GM12878 (cell line): ENCODE data around the gene CMSS1. TPM values are rescaled to one million over a fixed set of nuclear protein-coding genes. Genes with fewer than 3 reads are reported as not detected.
A peak's percentile ranks its signal among the peaks of the same experiment; 100 is the strongest.

Source experiments
- ATAC-seq: fragments of 200-7000 bp; cut with Tn5 transposase; 3 replicates; pipeline ENCODE4 v1.9.1; 2020; ENCODE audit warnings: mild to moderate bottlenecking, moderate library complexity
- BruUV-seq: library from RNA; stranded (reverse); fragments of 400-500 nt; replicated peaks from 2 replicates; lab custom pipeline; 2021; lab: Mats Ljungman, UMichigan
- CTCF ChIA-PET: fragments of 300-600 bp; sonication (Branson Sonifier 250); formaldehyde crosslinking; extraction: SDS; loops from one replicate; lab custom pipeline; 2021; ENCODE audit warnings: inconsistent platforms; lab: Yijun Ruan, JAX
- POLR2A ChIA-PET: fragments of 350-600 bp; formaldehyde crosslinking; extraction: SDS; loops from one replicate; lab custom pipeline; 2021; ENCODE audit warnings: inconsistent platforms; lab: Charles Lee
- RAD21 ChIA-PET: fragments of 300-600 bp; sonication (Branson Sonifier 250); formaldehyde crosslinking; loops from one replicate; lab custom pipeline; 2023; ENCODE audit warnings: antibody characterized with exemption; ENCODE audit not compliant: unreplicated experiment; lab: Charles Lee
- SMC1A ChIA-PET: fragments of 300-600 bp; sonication (Branson Sonifier 250); formaldehyde crosslinking; loops from one replicate; lab custom pipeline; 2023; ENCODE audit not compliant: unreplicated experiment, uncharacterized antibody; lab: Charles Lee
- DNase-seq: peaks from one replicate; pipeline ENCODE4 v3.0.0-alpha.2; 2011; ENCODE audit warnings: low read depth, low spot score
- FAIRE-seq: peaks from 3 replicates; lab custom pipeline; 2011; peaks lifted over from hg19 to GRCh38; lab: Jason Lieb, UNC
- H2AFZ ChIP-seq: 2 replicates; pipeline ENCODE4 v1.6.0; 2011; ENCODE audit warnings: low read depth, low read length, control low read depth; ENCODE audit not compliant: control insufficient read depth
- H3K27ac ChIP-seq: 2 replicates; pipeline ENCODE4 v1.5.1; 2011; ENCODE audit warnings: control low read depth; ENCODE audit not compliant: control insufficient read depth, insufficient read depth
- H3K27me3 ChIP-seq, 2 experiments: replicated peaks in 1 of 2; 2 replicates each; pipeline versions ENCODE4 v1.6.0 to v1.6.1; 2011; ENCODE audit warnings: low read length in 1 of 2; ENCODE audit not compliant: control insufficient read depth in 2 of 2, insufficient read depth in 2 of 2
- H3K36me3 ChIP-seq, 2 experiments: 2 replicates each; pipeline ENCODE4 v1.5.1; 2011; ENCODE audit warnings: low read length in 1 of 2; ENCODE audit not compliant: control insufficient read depth in 2 of 2, insufficient read depth in 2 of 2
- H3K4me1 ChIP-seq: 2 replicates; pipeline ENCODE4 v1.6.1; 2011; ENCODE audit warnings: mild to moderate bottlenecking, low read length, moderate library complexity, mixed read lengths; ENCODE audit not compliant: control insufficient read depth, insufficient read depth
- H3K4me2 ChIP-seq: 2 replicates; pipeline ENCODE4 v1.6.0; 2011; ENCODE audit warnings: control low read depth; ENCODE audit not compliant: control insufficient read depth, insufficient read depth
- H3K4me3 ChIP-seq: fragments of 200-600 bp; sonication (generic); 2 replicates; pipeline ENCODE4 v1.5.1; 2016
- H3K79me2 ChIP-seq: 2 replicates; pipeline ENCODE4 v1.6.0; 2011; ENCODE audit warnings: low read length; ENCODE audit not compliant: control insufficient read depth, insufficient read depth
- H3K9ac ChIP-seq: 2 replicates; pipeline ENCODE4 v1.8.0; 2011; ENCODE audit warnings: low read length, control low read depth, mixed read lengths; ENCODE audit not compliant: control insufficient read depth, insufficient read depth
- H3K9me3 ChIP-seq: replicated peaks from 3 replicates; pipeline ENCODE4 v1.5.1; 2011; ENCODE audit warnings: mild to moderate bottlenecking, low read length; ENCODE audit not compliant: control insufficient read depth, insufficient read depth
- H4K20me1 ChIP-seq: 2 replicates; pipeline ENCODE4 v1.6.0; 2011; ENCODE audit not compliant: control insufficient read depth, insufficient read depth
- BCL11A ChIP-seq: IDR thresholded peaks from 2 replicates; pipeline ENCODE4 v1.6.1; 2011; ENCODE audit warnings: low read depth, low read length
- CEBPB ChIP-seq, 2 experiments: fragments of 150-350 bp in 1 of 2; IDR thresholded peaks; 2 replicates each; pipeline ENCODE4 v1.6.1; 2012 to 2014; ENCODE audit warnings: low read depth in 2 of 2, low read length in 2 of 2, borderline replicate concordance in 1 of 2, inconsistent platforms in 1 of 2
- CHD2 ChIP-seq: IDR thresholded peaks from 2 replicates; pipeline ENCODE4 v1.6.1; 2011; ENCODE audit warnings: low read depth, low read length, improper control_type of control experiment, borderline replicate concordance
- DPF2 ChIP-seq: fragments of 450-650 bp; IDR thresholded peaks from 2 replicates; pipeline ENCODE4 v1.6.1; 2017; ENCODE audit warnings: mild to moderate bottlenecking
- E2F4 ChIP-seq: IDR thresholded peaks from 2 replicates; pipeline ENCODE4 v1.6.1; 2012; ENCODE audit warnings: low read depth, low read length, improper control_type of control experiment
- EED ChIP-seq: sonication (generic); IDR thresholded peaks from 2 replicates; pipeline ENCODE4 v1.6.1; 2016; ENCODE audit warnings: antibody characterized with exemption, low read depth
- GATAD2B ChIP-seq: fragments of 450-650 bp; conservative IDR thresholded peaks from 2 replicates; pipeline ENCODE4 v1.6.1; 2017; ENCODE audit warnings: low read depth, mild to moderate bottlenecking, moderate library complexity
- HCFC1 ChIP-seq: fragments of 150-350 bp; IDR thresholded peaks from 2 replicates; pipeline ENCODE4 v1.6.1; 2014; ENCODE audit warnings: low read length
- IKZF2 ChIP-seq, 2 experiments: fragments of 450-650 bp; IDR thresholded peaks; 2 replicates each; pipeline ENCODE4 v1.6.1; 2017; ENCODE audit warnings: mild to moderate bottlenecking in 2 of 2, moderate library complexity in 2 of 2
- IRF5 ChIP-seq: fragments of 450-650 bp; IDR thresholded peaks from 2 replicates; pipeline ENCODE4 v1.6.1; 2017; ENCODE audit warnings: borderline replicate concordance
- MTA2 ChIP-seq: fragments of 450-650 bp; IDR thresholded peaks from 2 replicates; pipeline ENCODE4 v1.6.1; 2016; ENCODE audit warnings: low read depth, mild to moderate bottlenecking, moderate library complexity
- MTA3 ChIP-seq: IDR thresholded peaks from 2 replicates; pipeline ENCODE4 v1.6.1; 2012; ENCODE audit warnings: low read length, inconsistent platforms, borderline replicate concordance
- POLR2AphosphoS2 ChIP-seq: IDR thresholded peaks from 2 replicates; pipeline ENCODE4 v1.6.1; 2011; ENCODE audit warnings: low read depth, mild to moderate bottlenecking, low read length, improper control_type of control experiment, moderate library complexity
- REST ChIP-seq: IDR thresholded peaks from 2 replicates; pipeline ENCODE4 v1.6.1; 2012; ENCODE audit warnings: mild to moderate bottlenecking, low read depth, low read length
- SIN3A ChIP-seq: IDR thresholded peaks from 2 replicates; pipeline ENCODE4 v1.6.1; 2012; ENCODE audit warnings: low read depth, low read length, improper control_type of control experiment
- SMAD1 ChIP-seq: fragments of 450-650 bp; IDR thresholded peaks from 2 replicates; pipeline ENCODE4 v1.6.1; 2018; ENCODE audit warnings: mild to moderate bottlenecking, low read depth; ENCODE audit not compliant: partially characterized antibody
- SPI1 ChIP-seq: IDR thresholded peaks from 2 replicates; pipeline ENCODE4 v1.6.1; 2011; ENCODE audit warnings: low read depth, mild to moderate bottlenecking, low read length, moderate library complexity, borderline replicate concordance; ENCODE audit not compliant: insufficient read depth
- TCF12 ChIP-seq: IDR thresholded peaks from 2 replicates; pipeline ENCODE4 v1.6.1; 2011; ENCODE audit warnings: low read depth, mild to moderate bottlenecking, low read length
- YBX1 ChIP-seq: fragments of 450-650 bp; IDR thresholded peaks from 2 replicates; pipeline ENCODE4 v1.6.1; 2016; ENCODE audit warnings: antibody characterized with exemption
- WGBS: methylation state at CpG from one replicate; pipeline ENCODE4 v1.1.6; 2016; ENCODE audit warnings: low lambda C conversion rate; ENCODE audit not compliant: insufficient replicate concordance, insufficient coverage; ENCODE audit errors: missing lambda C conversion rate; 5-methylcytosine and 5-hydroxymethylcytosine counted together
- in situ Hi-C: fragments of 300-500 bp; cut with MboI; formaldehyde crosslinking; loops from 9 replicates; pipeline ENCODE4 v1.14.3; 2018; ENCODE audit warnings: mixed read lengths
- intact Hi-C: fragments of 100-400 bp; cut with micrococcal nuclease; formaldehyde crosslinking; loops from one replicate; pipeline ENCODE4 v1.14.2; 2022; ENCODE audit not compliant: unreplicated experiment
- polyA plus RNA-seq, 11 experiments: library from polyadenylated mRNA; depleted of rRNA in 4 of 11; unstranded in 6 of 11; stranded (reverse) in 5 of 11; fragments of >200 nt; fragmentation: Nextera tagmentation in 4 of 11; fragmentation: Illumina TruSeq in 1 of 11; extraction: Ambion mirVana in 4 of 11; extraction: Trizol in 1 of 11; gene quantifications; 1 replicate in 1 of 11; 2 replicates in 10 of 11; pipeline versions ENCODE4 v1.2.1 to v1.2.3, GENCODE V29; 2011 to 2016; ENCODE audit warnings: inconsistent platforms in 2 of 11, missing spikeins in 2 of 11, low read depth in 1 of 11
- total RNA-seq, 4 experiments: library from RNA; depleted of rRNA in 3 of 4; stranded (reverse); fragments of >200 nt in 3 of 4; fragmentation: Illumina TruSeq in 1 of 4; extraction: Trizol in 1 of 4; gene quantifications; 2 replicates each; pipeline versions ENCODE4 v1.2.1 to v1.2.3, GENCODE V29; 2013 to 2021

The CMSS1 gene
- total and polyA plus RNA-seq, 10 of the 15 experiments (the other 5 are each of a cell fraction or from before 2014, with no cell fraction given) = 31.0 to 118 (median 70.1) TPM

GRCh38 chr3:99901200-99901926 lies 83.7 kb downstream of the CMSS1 start:
- CTCF ChIA-PET = interaction anchor here (0.9 to 1.2 kb wide), 4 partner anchors 10 to 167 kb away, joined by 3 read pairs; no protein-coding TSS in a partner anchor
- in situ Hi-C loops (no loop called here), intact Hi-C loops (no loop called here)
- Histone ChIP-seq H3K27ac (no peak overlapping the region), H3K4me1 (peaks cover 3% of the 10 kb centered on the region; the same call in 1 of the 2 replicates), H3K4me3 (no peak overlapping the region), H2AFZ (no peak overlapping the region), H3K79me2 (no peaks in the 10 kb centered on the region), H3K36me3 (no peaks in the 10 kb centered on the region), H3K27me3 (no peaks in the 10 kb centered on the region), H3K9me3 (no peaks in the 10 kb centered on the region), H3K9ac (no peak overlapping the region), H4K20me1 (no peaks in the 10 kb centered on the region), H3K4me2 (no peak overlapping the region)
- peak; percentile 23 for DNase-seq
- SMC1A ChIA-PET = interaction anchor here (1.0 to 2.1 kb wide), 8 partner anchors 19 to 203 kb away, joined by 3 to 6 read pairs (median 4); no protein-coding TSS in a partner anchor
- POLR2A ChIA-PET = interaction anchor here (1.1 kb wide), 1 partner anchor 9 kb away, joined by 3 read pairs; no protein-coding TSS in a partner anchor
- ATAC-seq = peak; percentile 76
- BruUV-seq = no TSS peak
- RAD21 ChIA-PET = interaction anchor here (1.1 to 1.4 kb wide), 4 partner anchors 22 to 146 kb away, joined by 3 to 4 read pairs (median 3); no protein-coding TSS in a partner anchor
- FAIRE-seq = peak; percentile 49
- 65% methylated on average over 6 of the region's 6 CpGs for WGBS
- TF ChIP-seq IRF5 (no peak), SMAD1 (peak; percentile 52), IKZF2 (IDR thresholded peaks at IDR 0.05) (peak in 1 of 2 experiments; percentile 31; a peak in 2 of 4 replicates), MTA3 (no peak), E2F4 (no peak), EED (0 out of 2 replicates have a peak, but pooled peaks have one; percentile 24), SPI1 (no peak), POLR2AphosphoS2 (no peak), TCF12 (no peak), DPF2 (0 out of 2 replicates have a peak, but pooled peaks have one; percentile 41), CHD2 (no peak), REST (no peak), GATAD2B (no peak), CEBPB (IDR thresholded peaks at IDR 0.05; ENCODE audit: borderline replicate concordance in 1 of 2, low read depth in 2 of 2, low read length in 2 of 2) (no peak), HCFC1 (no peak), BCL11A (0 out of 2 replicates have a peak, but pooled peaks have one; percentile 12), SIN3A (no peak), YBX1 (no peak), MTA2 (peak; percentile 75)
